Gastroesophageal sphincter (tissue), 4 donors: ENCODE data around the gene CHCHD10. TPM values are rescaled to one million over a fixed set of nuclear protein-coding genes. Genes with fewer than 3 reads are reported as not detected.

ENCODE experiments used
- ATAC-seq: fragments of 150-250 bp; one replicate; pipeline ENCODE4 v1.9.1; 2016; ENCODE audit warnings: mild to moderate bottlenecking, moderate library complexity
- H3K27ac ChIP-seq, 4 donors: fragments of 200-600 bp; sonication (generic) in 3 of 4; 1 replicate in 3 of 4; 2 replicates in 1 of 4; pipeline ENCODE4 v1.5.1; 2016 to 2019
- H3K27me3 ChIP-seq: fragments of 200-600 bp; sonication (generic); one replicate; pipeline ENCODE4 v1.5.1; 2019
- H3K36me3 ChIP-seq, 2 donors: fragments of 200-600 bp; sonication (generic); one replicate each; pipeline ENCODE4 v1.5.1; 2019; ENCODE audit warnings: control low read depth in 1 of 2
- H3K4me1 ChIP-seq, 3 donors: fragments of 200-600 bp; sonication (generic); 1 replicate in 2 of 3; 2 replicates in 1 of 3; pipeline ENCODE4 v1.5.1; 2016 to 2019; ENCODE audit warnings: control low read depth in 2 of 3
- H3K4me3 ChIP-seq, 2 donors: fragments of 200-600 bp; sonication (generic); one replicate each; pipeline ENCODE4 v1.5.1; 2019; ENCODE audit warnings: mild to moderate bottlenecking in 1 of 2, moderate library complexity in 1 of 2
- H3K9me3 ChIP-seq, 3 donors: fragments of 200-600 bp; sonication (generic); one replicate each; pipeline ENCODE4 v1.5.1; 2017 to 2019; ENCODE audit warnings: control low read depth in 2 of 3
- EP300 ChIP-seq: sonication (generic); formaldehyde crosslinking; IDR thresholded peaks from one replicate; pipeline ENCODE4 v1.6.1; 2017; ENCODE audit warnings: antibody characterized with exemption, mild to moderate bottlenecking
- POLR2A ChIP-seq, 2 donors: fragments of 450-650 bp; IDR thresholded peaks; one replicate each; pipeline ENCODE4 v1.6.1; 2017; ENCODE audit warnings: antibody characterized with exemption in 2 of 2, mild to moderate bottlenecking in 2 of 2, moderate library complexity in 1 of 2
- POLR2AphosphoS5 ChIP-seq: sonication (generic); formaldehyde crosslinking; IDR thresholded peaks from one replicate; pipeline ENCODE4 v1.6.1; 2017; ENCODE audit warnings: antibody characterized with exemption
- WGBS, 2 donors: methylation state at CpG; one replicate each; pipeline ENCODE4 v1.1.5; 2018; ENCODE audit warnings: low coverage in 1 of 2; 5-methylcytosine and 5-hydroxymethylcytosine counted together
- total RNA-seq, 4 donors: library from RNA; depleted of rRNA; stranded (reverse); fragments of >200 nt; gene quantifications; one replicate each; pipeline ENCODE4 v1.1.0, GENCODE V29; 2016
- TF ChIP-seq, protein P1 (sequence below), 4 experiments: fragments of 200-600 bp in 2 of 4; fragments of 450-650 bp in 2 of 4; sonication (generic) in 1 of 4; IDR thresholded peaks; one replicate each; pipeline ENCODE4 v1.5.1; 2017 to 2019; ENCODE audit warnings: antibody characterized with exemption in 4 of 4, mild to moderate bottlenecking in 2 of 4, moderate library complexity in 2 of 4

The CHCHD10 gene
- total RNA-seq, 4 donors from 2014 or later = 2.0 to 40.6 (median 28.1) TPM

DNA sequence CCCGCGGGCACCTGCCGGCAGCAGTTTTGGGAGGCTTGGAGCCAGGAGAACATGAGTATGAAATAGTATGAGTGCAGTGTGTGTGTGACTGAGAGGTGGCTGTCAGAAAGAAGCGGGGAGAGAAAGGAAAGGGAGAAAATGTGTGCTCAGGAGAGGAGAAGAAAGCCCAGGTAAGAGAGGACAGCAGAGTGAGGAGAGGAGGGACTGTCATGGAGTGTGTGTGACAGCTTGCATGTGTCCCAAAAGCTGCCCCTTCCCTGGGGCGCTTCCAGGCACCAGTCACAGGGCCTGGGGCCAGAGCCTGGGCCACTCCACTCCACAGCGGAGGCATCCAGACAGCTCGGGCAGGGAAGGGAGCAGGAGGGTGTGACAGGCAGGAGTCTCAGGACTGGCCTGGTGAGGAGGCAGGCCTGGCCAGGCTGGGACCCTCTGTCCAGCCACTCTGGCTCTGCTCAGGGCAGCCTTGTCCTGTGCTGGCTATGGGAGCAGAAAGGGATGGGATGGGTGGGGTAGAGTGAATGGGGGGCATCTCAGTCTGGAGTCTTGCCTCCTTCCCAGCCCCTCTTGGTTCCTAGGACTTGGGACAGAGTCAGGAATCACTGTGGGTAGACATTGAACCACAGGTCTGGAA, 5.8 kb upstream of the CHCHD10 start:
- TF ChIP-seq, protein P1, sequence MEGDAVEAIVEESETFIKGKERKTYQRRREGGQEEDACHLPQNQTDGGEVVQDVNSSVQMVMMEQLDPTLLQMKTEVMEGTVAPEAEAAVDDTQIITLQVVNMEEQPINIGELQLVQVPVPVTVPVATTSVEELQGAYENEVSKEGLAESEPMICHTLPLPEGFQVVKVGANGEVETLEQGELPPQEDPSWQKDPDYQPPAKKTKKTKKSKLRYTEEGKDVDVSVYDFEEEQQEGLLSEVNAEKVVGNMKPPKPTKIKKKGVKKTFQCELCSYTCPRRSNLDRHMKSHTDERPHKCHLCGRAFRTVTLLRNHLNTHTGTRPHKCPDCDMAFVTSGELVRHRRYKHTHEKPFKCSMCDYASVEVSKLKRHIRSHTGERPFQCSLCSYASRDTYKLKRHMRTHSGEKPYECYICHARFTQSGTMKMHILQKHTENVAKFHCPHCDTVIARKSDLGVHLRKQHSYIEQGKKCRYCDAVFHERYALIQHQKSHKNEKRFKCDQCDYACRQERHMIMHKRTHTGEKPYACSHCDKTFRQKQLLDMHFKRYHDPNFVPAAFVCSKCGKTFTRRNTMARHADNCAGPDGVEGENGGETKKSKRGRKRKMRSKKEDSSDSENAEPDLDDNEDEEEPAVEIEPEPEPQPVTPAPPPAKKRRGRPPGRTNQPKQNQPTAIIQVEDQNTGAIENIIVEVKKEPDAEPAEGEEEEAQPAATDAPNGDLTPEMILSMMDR (IDR thresholded peaks at IDR 0.05) = no peak
- TF ChIP-seq EP300 (no peak), POLR2AphosphoS5 (no peak), POLR2A (IDR thresholded peaks at IDR 0.05) (no peak)
- peak overlapping the region in 3 of 4 donors; percentile 69 to 81 (median 73) for H3K27ac ChIP-seq
- no peaks in the 10 kb centered on the region for H3K27me3 ChIP-seq
- no peaks in the 10 kb centered on the region for H3K9me3 ChIP-seq
- H3K4me1 ChIP-seq = peaks cover 0 to 82% (median 26%) of the 10 kb centered on the region in 3 donors
- peak overlapping the region in 1 of 2 donors; percentile 68 for H3K4me3 ChIP-seq
- H3K36me3 ChIP-seq = no peaks in the 10 kb centered on the region
- ATAC-seq = no peak
- WGBS, 2 donors = 52 to 100% methylated on average over 1 to 7 of the region's 7 CpGs

DNA sequence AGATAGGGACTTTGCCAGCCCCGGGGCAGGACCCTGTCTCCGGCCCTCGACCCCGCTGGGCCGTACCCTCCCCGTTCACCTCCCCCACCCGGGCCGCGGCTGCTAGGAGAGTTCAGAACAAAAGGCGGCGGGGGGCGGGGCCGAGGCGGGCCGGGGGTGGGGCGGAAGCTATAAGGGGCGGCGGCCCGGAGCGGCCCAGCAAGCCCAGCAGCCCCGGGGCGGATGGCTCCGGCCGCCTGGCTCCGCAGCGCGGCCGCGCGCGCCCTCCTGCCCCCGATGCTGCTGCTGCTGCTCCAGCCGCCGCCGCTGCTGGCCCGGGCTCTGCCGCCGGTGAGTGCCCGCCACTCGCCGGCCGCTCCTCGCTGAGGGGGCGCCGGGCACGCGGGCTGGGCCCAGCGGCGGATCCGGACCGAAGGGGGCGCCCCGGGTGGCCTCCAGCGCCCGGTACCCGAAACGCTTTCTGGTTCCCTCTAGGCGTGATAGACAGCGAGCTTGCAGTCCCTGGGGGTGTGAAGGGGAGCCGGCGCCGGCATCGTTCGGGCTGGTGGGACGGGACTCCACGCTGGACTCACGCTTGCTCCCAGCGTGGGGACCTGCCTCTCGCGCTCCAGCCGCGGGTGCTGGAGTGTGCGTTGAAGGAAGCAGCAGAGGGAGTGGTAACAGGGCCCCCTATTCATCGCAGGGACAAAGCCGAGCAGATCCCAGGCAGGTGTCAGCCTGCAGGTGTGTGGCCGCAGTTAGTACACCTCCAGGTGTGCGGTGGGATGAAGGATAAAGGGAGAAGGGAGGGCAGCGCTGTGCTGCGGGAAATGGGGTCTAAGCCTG, 5.1 kb upstream of the CHCHD10 start, which contains the start of gene MMP11:
TSS of gene MMP11 (plus strand) at position 201 of the 825 bp plus-strand sequence. CDS start at position 223, 22 bp downstream.
- no peaks in the 10 kb centered on the region for H3K9me3 ChIP-seq
- 46% methylated on average over 2 of the region's 79 CpGs; no CpG with 5 or more reads in 1 of the 2 donors for WGBS, 2 donors
- peak within 1 kb of the TSS; percentile 41 to 68 for H3K4me3 ChIP-seq
- peak within 1 kb of the TSS in 3 of 4 donors; percentile 69 to 81 (median 73) for H3K27ac ChIP-seq
- H3K36me3 ChIP-seq = no peaks in the 10 kb centered on the region
- H3K27me3 ChIP-seq = no peaks in the 10 kb centered on the region
- peaks cover 0 to 83% (median 27%) of the 10 kb centered on the region in 3 donors for H3K4me1 ChIP-seq
- peak; percentile 65 for ATAC-seq
- TF ChIP-seq, protein P1 (IDR thresholded peaks at IDR 0.05) = peak in 2 of 4 experiments; percentile 17 to 19
- no peak for TF ChIP-seq POLR2AphosphoS5

DNA sequence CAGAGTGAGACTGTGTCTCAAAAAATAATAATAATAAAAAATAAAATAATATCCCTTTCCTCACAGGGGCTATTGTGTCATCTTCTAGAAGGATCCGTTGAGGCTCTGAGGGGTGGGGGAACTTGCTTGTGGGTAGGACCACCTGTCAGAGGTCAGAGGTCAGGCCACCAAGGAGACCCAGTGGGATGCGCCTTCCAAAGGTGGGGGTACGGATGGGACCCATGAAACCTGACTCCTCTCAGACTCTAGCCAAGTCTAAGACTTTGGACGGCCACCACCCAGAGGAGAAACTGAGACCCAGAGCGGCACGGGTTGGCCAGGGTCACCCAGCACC, 4.5 kb upstream of the CHCHD10 start:
- H3K27ac ChIP-seq = peak overlapping the region in 3 of 4 donors; percentile 69 to 81 (median 73)
- H3K4me3 ChIP-seq = peak overlapping the region; percentile 41 to 68
- peaks cover 0 to 83% (median 27%) of the 10 kb centered on the region in 3 donors for H3K4me1 ChIP-seq
- no peak for ATAC-seq
- TF ChIP-seq EP300 (no peak), POLR2AphosphoS5 (no peak), POLR2A (IDR thresholded peaks at IDR 0.05) (no peak)
- TF ChIP-seq, protein P1 (IDR thresholded peaks at IDR 0.05) = no peak
- no peaks in the 10 kb centered on the region for H3K36me3 ChIP-seq
- H3K9me3 ChIP-seq = no peaks in the 10 kb centered on the region
- 16 to 25% methylated on average over 1 to 4 of the region's 6 CpGs for WGBS, 2 donors
- H3K27me3 ChIP-seq = no peaks in the 10 kb centered on the region

- Histone ChIP-seq H3K27me3 (no peaks in the 10 kb centered on the region), H3K4me1 (peaks cover 0 to 99% (median 21%) of the 10 kb centered on the region in 3 donors), H3K27ac (peak overlapping the region in 3 of 4 donors; percentile 90 to 91 (median 90)), H3K4me3 (no peak overlapping the region), H3K9me3 (no peaks in the 10 kb centered on the region), H3K36me3 (peaks cover 0 to 3% of the 10 kb centered on the region in 2 donors)
- 30 to 53% methylated on average over 2 to 3 of the region's 6 CpGs for WGBS, 2 donors
- TF ChIP-seq, protein P1 (IDR thresholded peaks at IDR 0.05) = no peak
- TF ChIP-seq EP300 (no peak), POLR2AphosphoS5 (no peak)
- no peak for ATAC-seq
These were observed 1.7 kb upstream of the CHCHD10 start for GRCh38 chr22:23769321-23769965.
